ENCODE measurements around the gene KCNAB1. TPM values are rescaled to one million over a fixed set of nuclear protein-coding genes. Genes with fewer than 3 reads are reported as not detected.

KCNAB1 gene
- total RNA-seq, 2 experiments from 2014 or later, result not detected

DNA sequence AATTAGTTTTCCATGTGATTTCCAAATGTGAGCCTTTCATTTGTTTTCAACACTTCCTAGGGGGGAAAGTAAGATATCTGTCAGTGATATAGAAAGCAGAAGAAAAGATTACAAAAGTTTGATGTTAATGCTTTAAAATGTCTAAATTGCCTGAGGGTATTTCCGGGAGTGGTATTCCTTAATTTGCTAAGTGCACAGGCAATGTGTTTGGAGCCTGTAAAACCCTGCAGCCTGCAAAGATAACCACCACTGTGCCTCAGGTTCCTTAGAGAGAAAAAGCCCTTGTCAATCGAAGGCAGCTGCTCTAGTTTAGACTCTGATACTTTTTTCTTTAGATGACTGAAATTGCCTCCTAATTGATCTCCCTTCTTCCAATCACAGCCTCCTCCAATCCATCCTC lies 279.7 kb downstream of the KCNAB1 start:
- CTCF ChIA-PET, result no interaction called here

DNA sequence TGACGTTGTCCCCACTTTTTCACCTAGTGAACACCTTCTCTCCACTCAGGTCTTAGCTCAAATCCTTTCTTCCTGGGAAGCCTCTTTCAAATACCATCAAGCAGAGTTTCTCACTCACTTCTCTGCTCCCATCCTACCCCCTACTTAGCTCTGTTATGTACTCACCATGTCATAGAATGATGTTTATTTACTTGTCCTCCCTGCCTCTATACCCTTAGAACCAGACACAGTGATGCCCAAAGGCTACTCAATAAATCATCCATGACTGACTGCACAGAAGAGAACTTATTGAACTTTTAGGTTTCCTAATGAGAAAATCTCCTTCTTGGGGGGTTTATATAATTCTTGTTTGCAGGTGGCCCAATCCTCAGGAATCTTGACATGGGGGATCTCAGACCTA lies 280.4 kb downstream of the KCNAB1 start:
- no peak overlapping the region for H3K4me3 Mint-ChIP-seq
- ChIA-PET CTCF (no interaction called here), POLR2A (no interaction called here)
- intact Hi-C loops (cut with micrococcal nuclease), result no loop called here
- DNase-seq, result no peak
- H3K27ac Mint-ChIP-seq, result no peak overlapping the region
- H3K9me3 Mint-ChIP-seq, result no peaks in the 10 kb centered on the region
- H3K36me3 Mint-ChIP-seq, result no peaks in the 10 kb centered on the region
- H3K27me3 Mint-ChIP-seq, result peaks cover 2% of the 10 kb centered on the region
- no peaks in the 10 kb centered on the region for H3K4me1 Mint-ChIP-seq (ENCODE audit: low read depth)

More for the DNA sequence above, 279.7 kb downstream of the KCNAB1 start:
- no peak for DNase-seq
- H3K36me3 Mint-ChIP-seq, result no peaks in the 10 kb centered on the region
- POLR2A ChIA-PET, result no interaction called here
- intact Hi-C loops (cut with micrococcal nuclease), result no loop called here
- H3K4me1 Mint-ChIP-seq (ENCODE audit: low read depth), result no peaks in the 10 kb centered on the region
- no peak overlapping the region for H3K27ac Mint-ChIP-seq
- no peak overlapping the region for H3K4me3 Mint-ChIP-seq
- H3K9me3 Mint-ChIP-seq, result no peaks in the 10 kb centered on the region
- H3K27me3 Mint-ChIP-seq, result peaks cover 2% of the 10 kb centered on the region

DNA sequence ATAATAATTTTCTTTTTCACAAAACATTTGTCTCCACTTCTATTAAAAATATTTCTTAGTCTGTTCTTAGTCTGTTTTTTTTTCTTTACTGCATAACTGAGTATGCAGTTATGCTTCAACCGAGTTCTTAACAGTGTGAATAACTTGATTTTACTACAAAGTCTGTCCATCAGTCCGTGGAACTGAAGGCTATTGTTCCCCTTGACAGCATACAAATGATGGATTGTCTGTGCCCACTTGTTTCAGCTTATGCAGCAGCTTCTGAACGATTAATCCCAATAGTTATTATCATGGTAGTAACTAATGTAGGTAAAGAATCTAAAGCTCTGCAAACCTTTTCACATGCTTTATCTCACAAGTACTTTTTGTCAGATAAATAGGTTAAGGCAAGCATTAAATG lies 283.8 kb downstream of the KCNAB1 start:
- intact Hi-C loops (cut with micrococcal nuclease), result no loop called here
- Mint-ChIP-seq H3K27ac (no peak overlapping the region), H3K4me1 (ENCODE audit: low read depth) (no peaks in the 10 kb centered on the region), H3K4me3 (no peak overlapping the region), H3K36me3 (no peaks in the 10 kb centered on the region), H3K27me3 (no peaks in the 10 kb centered on the region), H3K9me3 (no peaks in the 10 kb centered on the region)
- ChIA-PET POLR2A (no interaction called here), CTCF (no interaction called here)
- DNase-seq, result no peak

DNA sequence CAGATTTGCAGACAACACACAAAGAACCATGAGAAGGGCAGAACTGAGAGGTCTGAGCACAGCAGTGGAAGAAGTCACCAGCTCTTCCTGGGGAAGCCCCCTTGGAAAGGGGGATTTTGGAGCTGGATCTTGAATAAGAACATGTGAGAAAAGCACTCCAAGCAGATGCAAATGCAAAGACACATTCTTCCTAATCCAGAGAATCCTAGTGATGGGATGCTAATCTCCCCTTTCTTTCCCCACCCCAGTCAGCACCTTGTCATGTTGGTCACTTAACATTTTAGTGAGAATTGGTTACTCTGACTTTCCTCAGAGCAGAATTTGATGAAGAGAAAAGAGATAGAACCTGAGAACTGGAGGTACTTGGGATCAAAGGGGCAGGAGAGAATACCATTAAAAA lies 286.0 kb downstream of the KCNAB1 start:
- H3K27me3 Mint-ChIP-seq, result no peaks in the 10 kb centered on the region
- DNase-seq, result no peak
- H3K9me3 Mint-ChIP-seq, result no peaks in the 10 kb centered on the region
- intact Hi-C loops (cut with micrococcal nuclease), result no loop called here
- no peaks in the 10 kb centered on the region for H3K36me3 Mint-ChIP-seq
- no peaks in the 10 kb centered on the region for H3K4me1 Mint-ChIP-seq (ENCODE audit: low read depth)
- ChIA-PET POLR2A (no interaction called here), CTCF (no interaction called here)
- H3K27ac Mint-ChIP-seq, result no peak overlapping the region
- no peak overlapping the region for H3K4me3 Mint-ChIP-seq

DNA sequence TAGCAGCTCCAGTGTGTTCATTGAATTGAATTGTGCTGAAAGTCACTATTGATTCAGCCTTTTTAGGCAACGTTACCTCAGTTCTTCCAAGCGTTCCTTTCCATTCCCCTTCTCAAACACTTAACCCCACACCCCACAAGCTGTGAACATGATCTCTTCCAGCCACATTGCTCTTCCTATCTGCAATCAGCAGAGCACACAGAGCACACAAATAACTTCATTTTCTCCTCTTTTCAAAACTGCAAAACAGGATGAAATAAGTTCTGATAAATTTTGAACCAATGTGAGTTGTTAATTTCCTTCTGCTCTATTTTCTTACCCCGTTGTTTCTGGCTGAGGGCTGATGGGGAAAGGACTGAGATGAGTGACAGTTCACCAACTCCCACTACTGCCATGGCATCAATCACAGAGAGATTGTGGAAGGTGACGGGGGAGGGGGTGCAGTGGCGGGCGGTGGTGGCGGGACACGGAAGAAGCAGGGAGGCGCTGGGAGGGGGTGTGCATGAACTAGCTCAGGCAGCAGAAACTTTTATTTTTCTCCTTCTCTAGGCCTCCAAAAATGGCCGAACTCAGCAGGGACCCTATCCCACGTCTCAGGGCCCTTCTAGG lies 287.3 kb downstream of the KCNAB1 start:
- ChIA-PET POLR2A (no interaction called here), CTCF (no interaction called here)
- no peak for DNase-seq

DNA sequence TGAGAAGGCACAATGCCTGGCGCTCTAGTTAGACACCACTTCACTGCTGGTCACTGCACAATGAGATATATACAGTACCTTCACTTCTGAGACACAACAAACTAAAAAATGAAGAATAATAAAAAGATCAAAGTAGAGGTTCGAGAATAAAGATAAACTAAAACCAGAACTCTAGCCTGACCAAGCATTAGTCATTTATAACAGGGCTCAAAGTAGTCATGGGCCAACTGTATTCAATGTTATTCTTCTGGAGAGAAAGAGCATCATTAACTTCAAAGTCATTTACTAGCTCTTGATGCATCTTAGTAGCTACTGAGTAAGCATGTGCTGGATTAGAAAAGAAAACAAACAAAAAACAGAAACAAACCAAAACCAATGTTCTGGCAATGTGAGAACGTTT lies 289.3 kb downstream of the KCNAB1 start:
- H3K27ac Mint-ChIP-seq, result no peak overlapping the region
- no peak for DNase-seq

More for the DNA sequence above, 287.3 kb downstream of the KCNAB1 start:
- Mint-ChIP-seq H3K27ac (no peak overlapping the region), H3K36me3 (no peaks in the 10 kb centered on the region), H3K9me3 (no peaks in the 10 kb centered on the region), H3K27me3 (peaks cover 5% of the 10 kb centered on the region), H3K4me1 (ENCODE audit: low read depth) (no peaks in the 10 kb centered on the region), H3K4me3 (no peak overlapping the region)
- intact Hi-C loops (cut with micrococcal nuclease), result no loop called here

DNA sequence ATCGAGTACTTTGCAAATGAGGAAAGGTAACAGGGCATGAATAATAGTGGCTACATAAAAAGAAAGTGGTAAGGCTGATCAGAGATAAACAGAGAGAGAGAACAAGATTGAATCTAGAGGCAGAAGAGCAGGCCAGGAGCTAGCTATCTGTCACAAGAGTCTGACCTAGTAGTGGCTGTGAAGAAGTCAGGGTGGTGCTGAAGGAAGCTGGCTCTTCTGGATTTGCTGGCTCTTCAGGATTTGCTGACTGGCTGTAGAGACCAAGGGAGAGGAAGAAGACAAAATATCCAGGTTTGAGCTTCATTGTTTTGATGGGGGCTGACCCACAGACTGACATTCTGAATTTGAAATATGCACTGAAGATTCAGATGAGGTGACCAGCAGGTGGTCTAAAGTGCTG lies 292.2 kb downstream of the KCNAB1 start:
- POLR2A ChIA-PET, result no interaction called here
- H3K27me3 Mint-ChIP-seq, result peaks cover 5% of the 10 kb centered on the region
- H3K36me3 Mint-ChIP-seq, result no peaks in the 10 kb centered on the region
- H3K9me3 Mint-ChIP-seq, result no peaks in the 10 kb centered on the region
- DNase-seq, result no peak
- no peak overlapping the region for H3K27ac Mint-ChIP-seq
- no peaks in the 10 kb centered on the region for H3K4me1 Mint-ChIP-seq (ENCODE audit: low read depth)
- CTCF ChIA-PET, result interaction anchor here (1.2 kb wide), 1 partner anchor 97 kb away, joined by 4 read pairs; no protein-coding TSS in a partner anchor
- no peak overlapping the region for H3K4me3 Mint-ChIP-seq
- intact Hi-C loops (cut with micrococcal nuclease), result no loop called here

More for the DNA sequence above, 289.3 kb downstream of the KCNAB1 start:
- Mint-ChIP-seq H3K4me3 (no peak overlapping the region), H3K4me1 (ENCODE audit: low read depth) (no peaks in the 10 kb centered on the region), H3K27me3 (peaks cover 5% of the 10 kb centered on the region), H3K36me3 (no peaks in the 10 kb centered on the region), H3K9me3 (no peaks in the 10 kb centered on the region)
- POLR2A ChIA-PET, result no interaction called here
- CTCF ChIA-PET, result interaction anchor here (1.0 kb wide), 1 partner anchor 74 kb away, joined by 3 read pairs; no protein-coding TSS in a partner anchor
- intact Hi-C loops (cut with micrococcal nuclease), result no loop called here

DNA sequence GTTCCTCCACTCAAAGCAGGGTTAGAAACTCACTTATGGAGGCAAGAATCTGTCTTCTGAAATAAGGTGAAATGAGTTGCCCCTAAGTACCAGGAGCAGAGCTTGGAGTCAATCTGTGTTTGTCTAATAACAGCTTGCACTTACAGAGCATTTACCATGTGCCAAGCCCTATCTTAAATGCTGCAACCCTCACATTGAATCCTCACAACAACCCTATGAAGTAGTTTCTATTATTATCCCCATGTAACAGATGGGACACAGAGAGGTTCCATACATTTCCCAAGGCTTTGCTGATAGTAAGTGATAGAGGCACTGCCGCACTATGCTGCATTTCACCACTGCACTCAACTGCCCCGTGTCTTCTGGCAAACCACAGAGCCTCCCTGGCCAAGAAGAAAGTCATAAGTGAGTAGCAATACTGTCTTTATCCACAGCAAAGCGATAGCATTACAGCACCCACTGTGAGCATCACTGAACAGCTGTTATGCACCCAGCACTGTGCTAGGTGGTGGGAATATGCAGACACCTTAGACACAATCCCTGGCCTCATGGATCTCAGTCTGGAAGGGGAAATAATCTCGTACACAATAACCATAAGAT lies 293.0 kb downstream of the KCNAB1 start:
- Mint-ChIP-seq H3K36me3 (no peaks in the 10 kb centered on the region), H3K27ac (no peak overlapping the region), H3K4me1 (ENCODE audit: low read depth) (no peaks in the 10 kb centered on the region), H3K9me3 (no peaks in the 10 kb centered on the region), H3K4me3 (no peak overlapping the region), H3K27me3 (peaks cover 8% of the 10 kb centered on the region)
- intact Hi-C loops (cut with micrococcal nuclease), result no loop called here
- no peak for DNase-seq
- ChIA-PET POLR2A (interaction anchor here (0.6 kb wide), 1 partner anchor 941 kb away, joined by 3 read pairs; no protein-coding TSS in a partner anchor), CTCF (no interaction called here)

DNA sequence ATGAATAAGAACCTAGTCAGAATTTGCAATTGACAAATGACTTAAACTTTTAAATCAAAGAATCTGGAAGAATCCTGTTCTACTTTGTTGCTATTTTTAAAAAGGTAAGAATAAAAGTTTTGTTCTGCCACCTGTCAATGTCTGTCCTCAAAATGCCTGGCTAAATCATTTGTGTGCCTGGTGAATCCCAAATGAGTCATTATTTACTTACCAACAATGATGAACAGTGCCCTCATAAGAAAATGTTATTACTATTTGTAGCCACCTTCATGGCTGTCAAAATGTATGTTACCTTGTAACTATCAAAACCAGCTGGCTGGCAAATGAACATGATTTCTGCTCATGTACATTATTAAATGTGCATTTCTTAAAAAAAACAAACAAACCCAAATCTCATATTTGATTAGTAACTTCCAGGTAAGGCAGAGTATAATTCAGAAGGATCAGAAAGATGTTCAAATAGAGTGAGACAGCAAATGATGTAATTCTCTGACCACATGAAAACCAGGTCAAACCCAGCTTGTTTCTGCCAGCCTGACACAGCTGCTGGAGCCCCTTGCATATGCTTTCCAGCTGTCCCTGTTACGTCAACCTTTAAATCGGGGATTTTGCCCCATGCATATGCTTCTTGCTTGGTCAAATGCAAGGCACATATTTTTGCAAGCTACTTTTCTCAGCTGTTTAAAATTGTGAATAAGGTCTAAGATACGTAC lies 296.6 kb downstream of the KCNAB1 start:
- Mint-ChIP-seq H3K9me3 (no peaks in the 10 kb centered on the region), H3K4me3 (no peak overlapping the region), H3K27me3 (peaks cover 6% of the 10 kb centered on the region), H3K4me1 (ENCODE audit: low read depth) (no peaks in the 10 kb centered on the region), H3K27ac (no peak overlapping the region), H3K36me3 (no peaks in the 10 kb centered on the region)
- POLR2A ChIA-PET, result no interaction called here
- DNase-seq, result no peak
- CTCF ChIA-PET, result interaction anchor here (1.1 kb wide), 1 partner anchor 264 kb away, joined by 3 read pairs; no protein-coding TSS in a partner anchor
- intact Hi-C loops (cut with micrococcal nuclease), result no loop called here

DNA sequence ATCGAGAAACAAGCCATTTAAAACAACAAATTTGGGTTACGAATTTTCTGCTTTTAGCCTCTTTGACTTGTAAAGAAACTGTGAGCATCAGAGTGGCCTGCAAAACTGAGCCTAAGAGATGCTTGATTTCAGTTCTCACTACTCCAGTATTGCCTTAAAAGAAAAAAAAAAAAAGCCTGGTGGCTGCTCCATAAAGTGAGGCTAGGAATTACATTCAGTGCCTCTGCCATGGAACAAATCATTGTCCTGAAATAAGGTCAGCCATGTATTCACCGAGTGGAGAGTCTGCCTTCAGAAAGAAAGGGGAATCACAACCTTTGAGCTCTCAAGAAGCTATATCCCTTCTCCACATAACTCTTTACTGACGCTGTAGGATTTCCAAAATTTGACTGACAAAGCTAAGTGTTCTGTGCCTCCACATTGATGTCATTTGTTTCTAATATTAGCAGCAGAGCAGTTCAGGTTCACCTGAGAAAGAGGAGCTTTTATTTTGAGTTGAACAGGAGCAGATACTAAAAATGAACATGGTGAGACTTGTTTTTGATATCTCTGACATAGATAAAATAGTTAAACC lies 297.3 kb downstream of the KCNAB1 start:
- Mint-ChIP-seq H3K27ac (no peak overlapping the region), H3K4me1 (ENCODE audit: low read depth) (no peaks in the 10 kb centered on the region), H3K27me3 (peaks cover 3% of the 10 kb centered on the region), H3K9me3 (no peaks in the 10 kb centered on the region), H3K4me3 (no peak overlapping the region), H3K36me3 (no peaks in the 10 kb centered on the region)
- ChIA-PET POLR2A (no interaction called here), CTCF (interaction anchor here (1.1 kb wide), 1 partner anchor 265 kb away, joined by 3 read pairs; no protein-coding TSS in a partner anchor)
- intact Hi-C loops (cut with micrococcal nuclease), result no loop called here
- DNase-seq, result no peak

DNA sequence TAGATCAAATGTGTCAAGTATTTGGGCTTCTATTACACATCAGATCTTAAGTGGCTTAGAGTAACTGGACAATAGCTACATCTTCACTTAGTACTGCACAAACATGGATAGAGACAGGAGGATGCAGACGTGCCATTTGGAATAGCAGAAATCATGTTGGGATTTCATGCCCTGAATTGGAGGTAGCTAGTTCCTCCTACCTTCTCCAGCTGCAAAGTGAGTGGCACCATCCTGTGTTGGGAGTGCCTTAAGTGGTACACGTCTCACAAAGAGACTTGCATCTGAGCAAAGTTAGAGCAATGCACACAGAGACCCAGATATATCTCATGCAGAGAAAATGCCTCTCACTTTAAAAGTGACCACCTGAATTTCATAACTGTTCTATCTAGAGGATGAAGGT lies 298.1 kb downstream of the KCNAB1 start:
- Mint-ChIP-seq H3K36me3 (no peaks in the 10 kb centered on the region), H3K4me1 (ENCODE audit: low read depth) (no peaks in the 10 kb centered on the region), H3K4me3 (no peak overlapping the region), H3K27ac (no peak overlapping the region), H3K27me3 (peaks cover 3% of the 10 kb centered on the region), H3K9me3 (no peaks in the 10 kb centered on the region)
- POLR2A ChIA-PET, result no interaction called here
- intact Hi-C loops (cut with micrococcal nuclease), result no loop called here
- CTCF ChIA-PET, result interaction anchor here (1.1 kb wide), 1 partner anchor 266 kb away, joined by 3 read pairs; no protein-coding TSS in a partner anchor
- no peak for DNase-seq

DNA sequence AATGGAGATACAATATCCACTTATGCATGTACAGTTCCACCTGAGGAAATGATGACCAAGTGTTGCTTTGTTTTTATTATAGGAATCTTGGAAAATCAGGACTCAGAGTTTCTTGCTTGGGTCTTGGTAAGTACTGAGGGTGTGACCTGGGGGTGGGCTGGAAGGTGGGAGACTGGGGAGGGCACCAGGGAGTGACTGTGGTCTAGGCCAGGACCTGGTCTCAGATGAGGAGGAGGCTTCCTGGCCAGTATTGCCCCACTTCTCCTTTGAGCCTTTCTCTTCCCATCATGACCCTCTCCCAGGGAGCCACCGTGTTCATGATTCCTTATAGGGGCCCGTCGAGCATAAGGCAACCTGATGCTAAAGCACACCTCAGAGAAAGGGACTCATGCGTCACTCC lies 301.2 kb downstream of the KCNAB1 start:
- H3K27ac Mint-ChIP-seq, result no peak overlapping the region
- no peaks in the 10 kb centered on the region for H3K4me1 Mint-ChIP-seq (ENCODE audit: low read depth)
- intact Hi-C loops (cut with micrococcal nuclease), result no loop called here
- no peaks in the 10 kb centered on the region for H3K9me3 Mint-ChIP-seq
- H3K27me3 Mint-ChIP-seq, result peaks cover 3% of the 10 kb centered on the region
- no peaks in the 10 kb centered on the region for H3K36me3 Mint-ChIP-seq
- POLR2A ChIA-PET, result no interaction called here
- no peak for DNase-seq
- H3K4me3 Mint-ChIP-seq, result no peak overlapping the region
- CTCF ChIA-PET, result no interaction called here
